ENCODE results near the gene IQGAP3.
A peak's percentile ranks its signal among the peaks of the same experiment; 100 is the strongest.

Gene IQGAP3

GRCh38 chr1:156559797-156560385, 12.5 kb downstream of the IQGAP3 start:
- Histone ChIP-seq H2BK12ac (ENCODE audit: low read length) (no peak overlapping the region), H2AFZ (ENCODE audit: insufficient read depth, low read length, poor library complexity) (no peak overlapping the region), H2AK5ac (ENCODE audit: low read length) (no peak overlapping the region), H2BK5ac (ENCODE audit: low read depth, low read length, poor library complexity) (no peak overlapping the region), H3K27ac (ENCODE audit: low read depth, low read length) (peak overlapping the region; percentile 8), H4K8ac (ENCODE audit: low read depth, low read length) (no peak overlapping the region), H3K23ac (ENCODE audit: low read length) (no peak overlapping the region), H3K27me3 (ENCODE audit: insufficient read depth, low read length) (no peaks in the 10 kb centered on the region), H3K9me3 (ENCODE audit: insufficient read depth, low read depth, low read length) (no peaks in the 10 kb centered on the region), H3K4me3 (ENCODE audit: low read depth, low read length) (no peak overlapping the region), H3K14ac (ENCODE audit: low read length) (no peak overlapping the region), H4K12ac (ENCODE audit: low read depth, low read length) (no peak overlapping the region), H3K4ac (ENCODE audit: low read depth, low read length) (no peak overlapping the region), H3K18ac (ENCODE audit: low read length) (no peak overlapping the region), H3K79me1 (ENCODE audit: low read length) (no peaks in the 10 kb centered on the region), H3K79me2 (ENCODE audit: control insufficient read depth, insufficient read depth, low read length, poor library complexity) (peaks cover 2% of the 10 kb centered on the region), H3K36me3 (ENCODE audit: control insufficient read depth in 1 of 2, insufficient read depth in 2 of 2, low read length in 2 of 2) (peaks cover 38 to 54% of the 10 kb centered on the region in 2 experiments), H4K91ac (ENCODE audit: low read depth, low read length) (no peak overlapping the region), H3K9ac (ENCODE audit: low read length) (no peak overlapping the region), H2BK120ac (ENCODE audit: insufficient read depth, low read length, poor library complexity) (no peak overlapping the region), H3K4me2 (ENCODE audit: low read length) (no peak overlapping the region), H3K4me1 (ENCODE audit: control insufficient read depth in 1 of 2, insufficient read depth in 2 of 2, low read length in 2 of 2) (peaks cover 13 to 15% of the 10 kb centered on the region in 2 experiments)
- WGBS (ENCODE audit: extremely low coverage, insufficient coverage, insufficient read length): no CpG with 5 or more reads among the region's 5 CpGs
- DNase-seq: peak; percentile 93 to 94

DNA sequence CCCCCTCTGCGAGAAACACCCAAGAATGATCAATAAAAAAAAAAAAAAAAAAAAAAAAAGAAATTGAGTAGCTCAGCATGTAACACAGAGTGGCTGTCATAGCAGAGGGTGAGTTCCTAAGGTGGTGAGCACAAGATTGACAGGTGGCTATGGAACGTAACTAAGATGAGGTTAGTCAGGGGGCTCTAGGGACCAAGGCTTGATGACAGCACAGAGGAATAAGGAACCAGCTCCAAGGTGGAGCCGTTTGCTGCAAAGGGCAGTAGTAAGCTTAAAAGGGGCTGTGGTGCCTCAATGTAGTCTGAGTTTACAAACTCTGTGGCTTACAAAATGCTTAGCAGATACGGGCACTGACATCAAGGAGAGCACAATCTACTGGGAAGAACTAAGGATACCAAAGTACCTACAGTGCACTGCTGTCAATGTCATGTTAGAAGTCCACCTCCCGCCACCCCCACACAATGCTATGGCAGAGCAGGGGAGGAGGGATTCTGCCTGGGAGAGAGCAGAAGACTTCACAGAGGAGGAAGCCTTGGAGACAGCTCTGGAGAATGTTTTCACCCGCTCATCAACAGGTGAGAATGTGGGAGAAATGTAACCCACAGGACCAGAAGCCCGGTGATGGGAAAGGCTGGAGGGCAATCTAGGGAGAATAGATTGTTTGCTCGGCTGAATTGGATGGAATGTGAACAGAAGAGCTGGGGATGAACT, 13.1 kb downstream of the IQGAP3 start:
- Histone ChIP-seq H3K79me1 (ENCODE audit: low read length) (no peaks in the 10 kb centered on the region), H2BK12ac (ENCODE audit: low read length) (no peak overlapping the region), H2BK120ac (ENCODE audit: insufficient read depth, low read length, poor library complexity) (no peak overlapping the region), H3K4me2 (ENCODE audit: low read length) (no peak overlapping the region), H3K9me3 (ENCODE audit: insufficient read depth, low read depth, low read length) (no peaks in the 10 kb centered on the region), H3K4me1 (ENCODE audit: control insufficient read depth in 1 of 2, insufficient read depth in 2 of 2, low read length in 2 of 2) (peaks cover 13 to 15% of the 10 kb centered on the region in 2 experiments), H3K9ac (ENCODE audit: low read length) (peak overlapping the region; percentile 26), H3K4me3 (ENCODE audit: low read depth, low read length) (no peak overlapping the region), H2BK5ac (ENCODE audit: low read depth, low read length, poor library complexity) (no peak overlapping the region), H3K4ac (ENCODE audit: low read depth, low read length) (no peak overlapping the region), H3K18ac (ENCODE audit: low read length) (no peak overlapping the region), H4K12ac (ENCODE audit: low read depth, low read length) (no peak overlapping the region), H3K27ac (ENCODE audit: low read depth, low read length) (no peak overlapping the region), H4K91ac (ENCODE audit: low read depth, low read length) (no peak overlapping the region), H3K79me2 (ENCODE audit: control insufficient read depth, insufficient read depth, low read length, poor library complexity) (peaks cover 2% of the 10 kb centered on the region), H3K36me3 (ENCODE audit: control insufficient read depth in 1 of 2, insufficient read depth in 2 of 2, low read length in 2 of 2) (peaks cover 41 to 49% of the 10 kb centered on the region in 2 experiments), H3K14ac (ENCODE audit: low read length) (no peak overlapping the region), H3K27me3 (ENCODE audit: insufficient read depth, low read length) (no peaks in the 10 kb centered on the region), H2AFZ (ENCODE audit: insufficient read depth, low read length, poor library complexity) (no peak overlapping the region), H4K8ac (ENCODE audit: low read depth, low read length) (no peak overlapping the region), H2AK5ac (ENCODE audit: low read length) (no peak overlapping the region), H3K23ac (ENCODE audit: low read length) (no peak overlapping the region)
- DNase-seq: peak; percentile 91 to 96
- no CpG with 5 or more reads among the region's 8 CpGs for WGBS (ENCODE audit: extremely low coverage, insufficient coverage, insufficient read length)

- Histone ChIP-seq H2BK5ac (ENCODE audit: low read depth, low read length, poor library complexity) (no peak overlapping the region), H3K4me2 (ENCODE audit: low read length) (no peak overlapping the region), H3K4ac (ENCODE audit: low read depth, low read length) (no peak overlapping the region), H4K8ac (ENCODE audit: low read depth, low read length) (no peak overlapping the region), H3K18ac (ENCODE audit: low read length) (no peak overlapping the region), H3K79me2 (ENCODE audit: control insufficient read depth, insufficient read depth, low read length, poor library complexity) (peaks cover 2% of the 10 kb centered on the region), H3K27me3 (ENCODE audit: insufficient read depth, low read length) (no peaks in the 10 kb centered on the region), H3K79me1 (ENCODE audit: low read length) (no peaks in the 10 kb centered on the region), H3K4me3 (ENCODE audit: low read depth, low read length) (no peak overlapping the region), H4K91ac (ENCODE audit: low read depth, low read length) (no peak overlapping the region), H3K9ac (ENCODE audit: low read length) (no peak overlapping the region), H3K4me1 (ENCODE audit: control insufficient read depth in 1 of 2, insufficient read depth in 2 of 2, low read length in 2 of 2) (peaks cover 18% of the 10 kb centered on the region in 2 experiments), H3K23ac (ENCODE audit: low read length) (no peak overlapping the region), H4K12ac (ENCODE audit: low read depth, low read length) (no peak overlapping the region), H3K27ac (ENCODE audit: low read depth, low read length) (no peak overlapping the region), H3K36me3 (ENCODE audit: control insufficient read depth in 1 of 2, insufficient read depth in 2 of 2, low read length in 2 of 2) (peaks cover 31 to 37% of the 10 kb centered on the region in 2 experiments), H2AK5ac (ENCODE audit: low read length) (no peak overlapping the region), H3K14ac (ENCODE audit: low read length) (no peak overlapping the region), H3K9me3 (ENCODE audit: insufficient read depth, low read depth, low read length) (no peaks in the 10 kb centered on the region), H2AFZ (ENCODE audit: insufficient read depth, low read length, poor library complexity) (no peak overlapping the region), H2BK120ac (ENCODE audit: insufficient read depth, low read length, poor library complexity) (no peak overlapping the region), H2BK12ac (ENCODE audit: low read length) (no peak overlapping the region)
- no CpG with 5 or more reads among the region's 9 CpGs for WGBS (ENCODE audit: extremely low coverage, insufficient coverage, insufficient read length)
- DNase-seq: no peak
These were observed 16.0 kb downstream of the IQGAP3 start for GRCh38 chr1:156556354-156556753.

- H3K14ac ChIP-seq (ENCODE audit: low read length): no peak overlapping the region
- H2BK5ac ChIP-seq (ENCODE audit: low read depth, low read length, poor library complexity): no peak overlapping the region
- no peaks in the 10 kb centered on the region for H3K9me3 ChIP-seq (ENCODE audit: insufficient read depth, low read depth, low read length)
- H4K12ac ChIP-seq (ENCODE audit: low read depth, low read length): no peak overlapping the region
- H3K9ac ChIP-seq (ENCODE audit: low read length): no peak overlapping the region
- H3K4me3 ChIP-seq (ENCODE audit: low read depth, low read length): no peak overlapping the region
- H3K18ac ChIP-seq (ENCODE audit: low read length): no peak overlapping the region
- H3K4me1 ChIP-seq (ENCODE audit: control insufficient read depth in 1 of 2, insufficient read depth in 2 of 2, low read length in 2 of 2): peaks cover 14 to 15% of the 10 kb centered on the region in 2 experiments
- H3K4ac ChIP-seq (ENCODE audit: low read depth, low read length): no peak overlapping the region
- no peak overlapping the region for H3K23ac ChIP-seq (ENCODE audit: low read length)
- H3K79me1 ChIP-seq (ENCODE audit: low read length): no peaks in the 10 kb centered on the region
- no peak overlapping the region for H3K27ac ChIP-seq (ENCODE audit: low read depth, low read length)
- peaks cover 1% of the 10 kb centered on the region for H3K79me2 ChIP-seq (ENCODE audit: control insufficient read depth, insufficient read depth, low read length, poor library complexity)
- H3K27me3 ChIP-seq (ENCODE audit: insufficient read depth, low read length): no peaks in the 10 kb centered on the region
- H2AK5ac ChIP-seq (ENCODE audit: low read length): no peak overlapping the region
- H3K36me3 ChIP-seq (ENCODE audit: control insufficient read depth in 1 of 2, insufficient read depth in 2 of 2, low read length in 2 of 2): peaks cover 34 to 38% of the 10 kb centered on the region in 2 experiments
- DNase-seq: no peak
- no peak overlapping the region for H2AFZ ChIP-seq (ENCODE audit: insufficient read depth, low read length, poor library complexity)
- H2BK12ac ChIP-seq (ENCODE audit: low read length): no peak overlapping the region
- no peak overlapping the region for H4K8ac ChIP-seq (ENCODE audit: low read depth, low read length)
- no peak overlapping the region for H2BK120ac ChIP-seq (ENCODE audit: insufficient read depth, low read length, poor library complexity)
- H3K4me2 ChIP-seq (ENCODE audit: low read length): no peak overlapping the region
- H4K91ac ChIP-seq (ENCODE audit: low read depth, low read length): no peak overlapping the region
- WGBS (ENCODE audit: extremely low coverage, insufficient coverage, insufficient read length): no CpG with 5 or more reads among the region's 2 CpGs
These were observed 16.6 kb downstream of the IQGAP3 start for GRCh38 chr1:156555715-156556114.
